OCI-LY3 (cell line): ENCODE results near the gene WWC1.

Experiments used
- H2AFZ ChIP-seq: fragments of 200-600, 300-600 bp; shearing (Covaris generic); 2 replicates; pipeline ENCODE4 v1.6.0; 2014; ENCODE audit warnings: antibody characterized with exemption, low read depth, low read length
- H3K27ac ChIP-seq: fragments of 200-600, 300-600 bp; sonication (generic); 2 replicates; pipeline ENCODE4 v1.5.1; 2014; ENCODE audit warnings: mild to moderate bottlenecking, low read length, moderate library complexity, mixed read lengths
- H3K27me3 ChIP-seq: fragments of 200-600, 300-600 bp; sonication (generic); 2 replicates; pipeline ENCODE4 v1.6.1; 2014; ENCODE audit warnings: low read depth, low read length, mixed read lengths
- H3K36me3 ChIP-seq: fragments of 200-600, 300-600 bp; sonication (generic); replicated peaks from 2 replicates; pipeline ENCODE3; 2014; ENCODE audit warnings: low read depth, low read length, mixed read lengths
- H3K4me1 ChIP-seq: fragments of 300-600, 200-600 bp; sonication (generic); 2 replicates; pipeline ENCODE4 v1.6.1; 2014; ENCODE audit warnings: low read length, mixed read lengths
- H3K4me2 ChIP-seq: fragments of 200-600, 300-600 bp; sonication (generic); 2 replicates; pipeline ENCODE4 v1.6.1; 2014; ENCODE audit warnings: low read length, mixed read lengths
- H3K4me3 ChIP-seq: fragments of 300-600, 200-600 bp; sonication (generic); 2 replicates; pipeline ENCODE4 v1.5.1; 2014; ENCODE audit warnings: antibody characterized with exemption, mild to moderate bottlenecking, low read length, moderate library complexity
- H3K79me2 ChIP-seq: fragments of 300-600, 200-600 bp; shearing (Covaris generic); 2 replicates; pipeline ENCODE4 v1.6.1; 2014; ENCODE audit warnings: mild to moderate bottlenecking, low read length, mixed read lengths
- H3K9ac ChIP-seq: fragments of 300-600, 200-600 bp; shearing (Covaris generic); 2 replicates; pipeline ENCODE4 v1.6.0; 2014; ENCODE audit warnings: mild to moderate bottlenecking, low read length, moderate library complexity
- H3K9me3 ChIP-seq: fragments of 200-600, 300-600 bp; shearing (Covaris generic); 2 replicates; pipeline ENCODE4 v1.6.1; 2014; ENCODE audit warnings: low read length, mixed read lengths; ENCODE audit not compliant: insufficient read depth
- H4K20me1 ChIP-seq: fragments of 200-600, 300-600 bp; sonication (generic); 2 replicates; pipeline ENCODE4 v1.6.1; 2016; ENCODE audit warnings: low read length, mixed read lengths; ENCODE audit not compliant: insufficient read depth
- EZH2phosphoT487 ChIP-seq: fragments of 200-600 bp; shearing (Covaris generic); IDR thresholded peaks from 2 replicates; pipeline ENCODE4 v1.6.1; 2018; ENCODE audit warnings: antibody characterized with exemption, mixed run types, low read depth
- TF ChIP-seq, protein P1 (sequence below): fragments of 200-600, 300-600 bp; sonication (generic); IDR thresholded peaks from 2 replicates; pipeline ENCODE4 v1.5.1; 2014; ENCODE audit warnings: antibody characterized with exemption, low read length, low read depth

Gene WWC1

DNA sequence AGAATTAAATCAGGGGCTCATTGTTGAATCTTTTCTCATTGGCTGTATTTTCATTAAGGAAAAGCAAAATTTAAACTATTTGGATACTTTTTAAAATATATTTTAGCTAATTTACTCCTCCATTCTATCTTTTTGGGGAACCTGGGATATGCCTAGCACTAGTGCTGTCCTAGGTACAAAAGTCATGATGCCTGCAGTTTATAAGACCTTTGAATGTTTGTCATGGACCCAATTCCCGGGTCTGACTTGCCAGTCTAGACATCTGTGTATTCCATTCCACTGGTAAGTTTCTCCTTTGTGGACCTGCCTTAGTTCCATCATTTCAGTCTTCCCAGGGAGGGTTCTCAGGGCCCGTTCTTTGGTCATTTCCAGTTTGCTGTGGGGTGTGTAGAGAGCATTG lies 63.0 kb downstream of the WWC1 start:
- Histone ChIP-seq H3K79me2 (no peaks in the 10 kb centered on the region), H3K27ac (no peak overlapping the region), H4K20me1 (no peaks in the 10 kb centered on the region), H3K27me3 (no peaks in the 10 kb centered on the region), H3K4me2 (no peak overlapping the region), H2AFZ (no peak overlapping the region), H3K36me3 (no peaks in the 10 kb centered on the region), H3K9me3 (no peaks in the 10 kb centered on the region), H3K4me1 (no peaks in the 10 kb centered on the region), H3K9ac (no peak overlapping the region), H3K4me3 (no peak overlapping the region)
- no peak for TF ChIP-seq EZH2phosphoT487
- TF ChIP-seq, protein P1, sequence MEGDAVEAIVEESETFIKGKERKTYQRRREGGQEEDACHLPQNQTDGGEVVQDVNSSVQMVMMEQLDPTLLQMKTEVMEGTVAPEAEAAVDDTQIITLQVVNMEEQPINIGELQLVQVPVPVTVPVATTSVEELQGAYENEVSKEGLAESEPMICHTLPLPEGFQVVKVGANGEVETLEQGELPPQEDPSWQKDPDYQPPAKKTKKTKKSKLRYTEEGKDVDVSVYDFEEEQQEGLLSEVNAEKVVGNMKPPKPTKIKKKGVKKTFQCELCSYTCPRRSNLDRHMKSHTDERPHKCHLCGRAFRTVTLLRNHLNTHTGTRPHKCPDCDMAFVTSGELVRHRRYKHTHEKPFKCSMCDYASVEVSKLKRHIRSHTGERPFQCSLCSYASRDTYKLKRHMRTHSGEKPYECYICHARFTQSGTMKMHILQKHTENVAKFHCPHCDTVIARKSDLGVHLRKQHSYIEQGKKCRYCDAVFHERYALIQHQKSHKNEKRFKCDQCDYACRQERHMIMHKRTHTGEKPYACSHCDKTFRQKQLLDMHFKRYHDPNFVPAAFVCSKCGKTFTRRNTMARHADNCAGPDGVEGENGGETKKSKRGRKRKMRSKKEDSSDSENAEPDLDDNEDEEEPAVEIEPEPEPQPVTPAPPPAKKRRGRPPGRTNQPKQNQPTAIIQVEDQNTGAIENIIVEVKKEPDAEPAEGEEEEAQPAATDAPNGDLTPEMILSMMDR: no peak

GRCh38 chr5:168356171-168356570 lies 64.7 kb downstream of the WWC1 start:
- Histone ChIP-seq H3K9ac (no peak overlapping the region), H3K27ac (no peak overlapping the region), H3K79me2 (no peaks in the 10 kb centered on the region), H3K4me3 (no peak overlapping the region), H3K36me3 (no peaks in the 10 kb centered on the region), H4K20me1 (0 out of 2 replicates have a peak, but pooled peaks cover 3% of the 10 kb centered on the region), H2AFZ (no peak overlapping the region), H3K4me1 (no peaks in the 10 kb centered on the region), H3K27me3 (no peaks in the 10 kb centered on the region), H3K9me3 (no peaks in the 10 kb centered on the region), H3K4me2 (no peak overlapping the region)
- TF ChIP-seq EZH2phosphoT487: no peak
- TF ChIP-seq, protein P1: no peak

GRCh38 chr5:168356592-168356991 lies 65.1 kb downstream of the WWC1 start:
- H3K9ac ChIP-seq: no peak overlapping the region
- TF ChIP-seq, protein P1: no peak
- TF ChIP-seq EZH2phosphoT487: no peak
- no peak overlapping the region for H2AFZ ChIP-seq
- H3K27me3 ChIP-seq: no peaks in the 10 kb centered on the region
- H3K79me2 ChIP-seq: no peaks in the 10 kb centered on the region
- no peaks in the 10 kb centered on the region for H3K9me3 ChIP-seq
- no peaks in the 10 kb centered on the region for H3K4me1 ChIP-seq
- H3K27ac ChIP-seq: no peak overlapping the region
- 0 out of 2 replicates have a peak, but pooled peaks cover 3% of the 10 kb centered on the region for H4K20me1 ChIP-seq
- no peak overlapping the region for H3K4me2 ChIP-seq
- H3K36me3 ChIP-seq: no peaks in the 10 kb centered on the region
- H3K4me3 ChIP-seq: no peak overlapping the region

DNA sequence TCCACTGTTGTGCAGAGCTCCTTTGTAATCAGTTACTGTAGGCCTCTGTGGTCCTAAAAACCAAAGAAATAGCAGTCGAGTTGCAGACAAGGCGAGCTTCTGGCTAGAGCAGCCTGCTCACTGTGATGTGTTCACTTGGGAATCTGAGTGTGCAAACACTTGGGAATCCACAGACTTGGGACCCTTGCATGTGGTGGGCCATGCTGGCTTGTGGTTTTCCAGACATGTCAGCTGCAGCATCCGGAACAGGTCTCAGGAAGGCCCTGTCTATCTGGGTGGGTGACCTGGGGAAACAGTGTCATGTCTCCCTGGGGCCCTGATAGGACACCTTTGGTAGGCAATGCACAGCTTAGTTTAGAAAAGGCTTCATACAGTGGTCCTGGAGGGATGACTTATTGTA lies 66.4 kb downstream of the WWC1 start:
- no peak overlapping the region for H3K4me3 ChIP-seq
- H3K4me2 ChIP-seq: no peak overlapping the region
- no peak overlapping the region for H2AFZ ChIP-seq
- H3K9me3 ChIP-seq: no peaks in the 10 kb centered on the region
- no peaks in the 10 kb centered on the region for H3K27me3 ChIP-seq
- no peaks in the 10 kb centered on the region for H3K79me2 ChIP-seq
- 0 out of 2 replicates have a peak, but pooled peaks cover 3% of the 10 kb centered on the region for H4K20me1 ChIP-seq
- H3K27ac ChIP-seq: no peak overlapping the region
- H3K4me1 ChIP-seq: no peaks in the 10 kb centered on the region
- no peak for TF ChIP-seq EZH2phosphoT487
- TF ChIP-seq, protein P1: no peak
- H3K36me3 ChIP-seq: no peaks in the 10 kb centered on the region
- no peak overlapping the region for H3K9ac ChIP-seq
